GM12878 (cell line): Measurements from ENCODE around the gene CALCR. TPM values are rescaled to one million over a fixed set of nuclear protein-coding genes. Genes with fewer than 3 reads are reported as not detected.

Experiments used
- ATAC-seq: fragments of 200-7000 bp; cut with Tn5 transposase; 3 replicates; pipeline ENCODE4 v1.9.1; 2020; ENCODE audit warnings: mild to moderate bottlenecking, moderate library complexity
- BruUV-seq: library from RNA; stranded (reverse); fragments of 400-500 nt; replicated peaks from 2 replicates; lab custom pipeline; 2021; lab: Mats Ljungman, UMichigan
- CTCF ChIA-PET: fragments of 300-600 bp; sonication (Branson Sonifier 250); formaldehyde crosslinking; extraction: SDS; loops from one replicate; lab custom pipeline; 2021; ENCODE audit warnings: inconsistent platforms; lab: Yijun Ruan, JAX
- POLR2A ChIA-PET: fragments of 350-600 bp; formaldehyde crosslinking; extraction: SDS; loops from one replicate; lab custom pipeline; 2021; ENCODE audit warnings: inconsistent platforms; lab: Charles Lee
- RAD21 ChIA-PET: fragments of 300-600 bp; sonication (Branson Sonifier 250); formaldehyde crosslinking; loops from one replicate; lab custom pipeline; 2023; ENCODE audit warnings: antibody characterized with exemption; ENCODE audit not compliant: unreplicated experiment; lab: Charles Lee
- SMC1A ChIA-PET: fragments of 300-600 bp; sonication (Branson Sonifier 250); formaldehyde crosslinking; loops from one replicate; lab custom pipeline; 2023; ENCODE audit not compliant: unreplicated experiment, uncharacterized antibody; lab: Charles Lee
- DNase-seq: peaks from one replicate; pipeline ENCODE4 v3.0.0-alpha.2; 2011; ENCODE audit warnings: low read depth, low spot score
- FAIRE-seq: peaks from 3 replicates; lab custom pipeline; 2011; peaks lifted over from hg19 to GRCh38; lab: Jason Lieb, UNC
- H2AFZ ChIP-seq: 2 replicates; pipeline ENCODE4 v1.6.0; 2011; ENCODE audit warnings: low read depth, low read length, control low read depth; ENCODE audit not compliant: control insufficient read depth
- H3K27ac ChIP-seq: 2 replicates; pipeline ENCODE4 v1.5.1; 2011; ENCODE audit warnings: control low read depth; ENCODE audit not compliant: control insufficient read depth, insufficient read depth
- H3K27me3 ChIP-seq, 2 experiments: replicated peaks in 1 of 2; 2 replicates each; pipeline versions ENCODE4 v1.6.0 to v1.6.1; 2011; ENCODE audit warnings: low read length in 1 of 2; ENCODE audit not compliant: control insufficient read depth in 2 of 2, insufficient read depth in 2 of 2
- H3K36me3 ChIP-seq, 2 experiments: 2 replicates each; pipeline ENCODE4 v1.5.1; 2011; ENCODE audit warnings: low read length in 1 of 2; ENCODE audit not compliant: control insufficient read depth in 2 of 2, insufficient read depth in 2 of 2
- H3K4me1 ChIP-seq: 2 replicates; pipeline ENCODE4 v1.6.1; 2011; ENCODE audit warnings: mild to moderate bottlenecking, low read length, moderate library complexity, mixed read lengths; ENCODE audit not compliant: control insufficient read depth, insufficient read depth
- H3K4me2 ChIP-seq: 2 replicates; pipeline ENCODE4 v1.6.0; 2011; ENCODE audit warnings: control low read depth; ENCODE audit not compliant: control insufficient read depth, insufficient read depth
- H3K4me3 ChIP-seq: fragments of 200-600 bp; sonication (generic); 2 replicates; pipeline ENCODE4 v1.5.1; 2016
- H3K79me2 ChIP-seq: 2 replicates; pipeline ENCODE4 v1.6.0; 2011; ENCODE audit warnings: low read length; ENCODE audit not compliant: control insufficient read depth, insufficient read depth
- H3K9ac ChIP-seq: 2 replicates; pipeline ENCODE4 v1.8.0; 2011; ENCODE audit warnings: low read length, control low read depth, mixed read lengths; ENCODE audit not compliant: control insufficient read depth, insufficient read depth
- H3K9me3 ChIP-seq: replicated peaks from 3 replicates; pipeline ENCODE4 v1.5.1; 2011; ENCODE audit warnings: mild to moderate bottlenecking, low read length; ENCODE audit not compliant: control insufficient read depth, insufficient read depth
- H4K20me1 ChIP-seq: 2 replicates; pipeline ENCODE4 v1.6.0; 2011; ENCODE audit not compliant: control insufficient read depth, insufficient read depth
- HSF1 ChIP-seq: fragments of 150-350 bp; IDR thresholded peaks from 2 replicates; pipeline ENCODE4 v1.6.1; 2014; ENCODE audit warnings: mild to moderate bottlenecking, low read depth, low read length
- MAX ChIP-seq: IDR thresholded peaks from 2 replicates; pipeline ENCODE4 v1.6.1; 2012; ENCODE audit warnings: low read depth, low read length, improper control_type of control experiment
- MEF2B ChIP-seq: fragments of 450-650 bp; IDR thresholded peaks from 2 replicates; pipeline ENCODE4 v1.6.1; 2018; ENCODE audit warnings: mild to moderate bottlenecking, moderate library complexity; ENCODE audit not compliant: partially characterized antibody, poor library complexity, severe bottlenecking
- MLLT1 ChIP-seq: fragments of 450-650 bp; IDR thresholded peaks from 2 replicates; pipeline ENCODE4 v1.6.1; 2016; ENCODE audit warnings: mild to moderate bottlenecking
- NKRF ChIP-seq: fragments of 450-650 bp; conservative IDR thresholded peaks from 2 replicates; pipeline ENCODE4 v1.6.1; 2017; ENCODE audit warnings: mild to moderate bottlenecking, moderate library complexity
- PML ChIP-seq: IDR thresholded peaks from 2 replicates; pipeline ENCODE4 v1.6.1; 2012; ENCODE audit warnings: low read length, inconsistent platforms
- POU2F2 ChIP-seq: IDR thresholded peaks from 3 replicates; pipeline ENCODE4 v1.6.1; 2011; ENCODE audit warnings: low read depth, mild to moderate bottlenecking, low read length, borderline replicate concordance
- REST ChIP-seq: IDR thresholded peaks from 2 replicates; pipeline ENCODE4 v1.6.1; 2012; ENCODE audit warnings: mild to moderate bottlenecking, low read depth, low read length
- SMC3 ChIP-seq: IDR thresholded peaks from 2 replicates; pipeline ENCODE4 v1.6.1; 2011; ENCODE audit warnings: low read length, improper control_type of control experiment, borderline replicate concordance
- SP1 ChIP-seq: IDR thresholded peaks from one replicate; pipeline ENCODE4 v1.6.1; 2011; ENCODE audit warnings: low read depth, low read length
- TCF12 ChIP-seq: IDR thresholded peaks from 2 replicates; pipeline ENCODE4 v1.6.1; 2011; ENCODE audit warnings: low read depth, mild to moderate bottlenecking, low read length
- TCF3 ChIP-seq: IDR thresholded peaks from 2 replicates; pipeline ENCODE4 v1.6.1; 2012; ENCODE audit warnings: low read depth, mild to moderate bottlenecking, low read length, borderline replicate concordance; ENCODE audit not compliant: insufficient read depth
- ZNF24 ChIP-seq: fragments of 450-650 bp; IDR thresholded peaks from 2 replicates; pipeline ENCODE4 v1.6.1; 2017; ENCODE audit warnings: antibody characterized with exemption, mild to moderate bottlenecking
- ZNF274 ChIP-seq: IDR thresholded peaks from one replicate; pipeline ENCODE4 v1.8.0; 2011; ENCODE audit not compliant: insufficient read length, insufficient read depth
- WGBS: methylation state at CpG from one replicate; pipeline ENCODE4 v1.1.6; 2016; ENCODE audit warnings: low lambda C conversion rate; ENCODE audit not compliant: insufficient replicate concordance, insufficient coverage; ENCODE audit errors: missing lambda C conversion rate; 5-methylcytosine and 5-hydroxymethylcytosine counted together
- in situ Hi-C: fragments of 300-500 bp; cut with MboI; formaldehyde crosslinking; loops from 9 replicates; pipeline ENCODE4 v1.14.3; 2018; ENCODE audit warnings: mixed read lengths
- intact Hi-C: fragments of 100-400 bp; cut with micrococcal nuclease; formaldehyde crosslinking; loops from one replicate; pipeline ENCODE4 v1.14.2; 2022; ENCODE audit not compliant: unreplicated experiment
- polyA plus RNA-seq, 11 experiments: library from polyadenylated mRNA; depleted of rRNA in 4 of 11; unstranded in 6 of 11; stranded (reverse) in 5 of 11; fragments of >200 nt; fragmentation: Nextera tagmentation in 4 of 11; fragmentation: Illumina TruSeq in 1 of 11; extraction: Ambion mirVana in 4 of 11; extraction: Trizol in 1 of 11; gene quantifications; 1 replicate in 1 of 11; 2 replicates in 10 of 11; pipeline versions ENCODE4 v1.2.1 to v1.2.3, GENCODE V29; 2011 to 2016; ENCODE audit warnings: inconsistent platforms in 2 of 11, missing spikeins in 2 of 11, low read depth in 1 of 11
- total RNA-seq, 4 experiments: library from RNA; depleted of rRNA in 3 of 4; stranded (reverse); fragments of >200 nt in 3 of 4; fragmentation: Illumina TruSeq in 1 of 4; extraction: Trizol in 1 of 4; gene quantifications; 2 replicates each; pipeline versions ENCODE4 v1.2.1 to v1.2.3, GENCODE V29; 2013 to 2021

The CALCR gene
- total and polyA plus RNA-seq, 10 of the 15 experiments (the other 5 are each of a cell fraction or from before 2014, with no cell fraction given): not detected

GRCh38 chr7:93427107-93427506 lies 147.4 kb downstream of the CALCR start:
- ChIA-PET SMC1A (interaction anchor here (1.6 kb wide), 1 partner anchor 124 kb away, joined by 4 read pairs; no protein-coding TSS in a partner anchor), POLR2A (no interaction called here), CTCF (interaction anchor here (0.7 to 2.5 kb wide), 2 partner anchors 10 to 63 kb away, joined by 3 to 9 read pairs; no protein-coding TSS in a partner anchor), RAD21 (no interaction called here)
- Histone ChIP-seq H3K4me2 (no peak overlapping the region), H3K27me3 (no peaks in the 10 kb centered on the region), H4K20me1 (no peaks in the 10 kb centered on the region), H3K4me1 (no peaks in the 10 kb centered on the region), H3K36me3 (no peaks in the 10 kb centered on the region), H3K4me3 (no peak overlapping the region), H3K79me2 (no peaks in the 10 kb centered on the region), H3K27ac (no peak overlapping the region), H3K9me3 (no peaks in the 10 kb centered on the region), H2AFZ (no peak overlapping the region), H3K9ac (no peak overlapping the region)
- in situ Hi-C loops (no loop called here), intact Hi-C loops (no loop called here)
- DNase-seq: no peak
- 0% methylated on average over 2 of the region's 2 CpGs for WGBS
- no peak for FAIRE-seq
- no TSS peak for BruUV-seq
- ATAC-seq: no peak
- TF ChIP-seq TCF12 (no peak), NKRF (no peak), ZNF274 (no peak), REST (no peak), ZNF24 (no peak), SMC3 (no peak), MLLT1 (no peak), POU2F2 (no peak), SP1 (no peak), MEF2B (no peak), TCF3 (no peak), MAX (no peak), HSF1 (no peak), PML (no peak)
